DOHH2 (cell line): ENCODE data around the gene SLC2A4RG.

Experiments used
- CTCF ChIP-seq: fragments of 200-600 bp; sonication (generic); IDR thresholded peaks from one replicate; pipeline ENCODE4 v1.5.1; 2014; ENCODE audit warnings: antibody characterized with exemption, mild to moderate bottlenecking, low read depth, low read length; ENCODE audit not compliant: poor library complexity, severe bottlenecking
- EZH2phosphoT487 ChIP-seq: fragments of 200-600 bp; sonication (generic); IDR thresholded peaks from 2 replicates; pipeline ENCODE4 v1.6.1; 2017; ENCODE audit warnings: borderline replicate concordance, mild to moderate bottlenecking, antibody characterized with exemption, low read length, moderate library complexity, mixed read lengths

GRCh38 chr20:63735859-63736718 lies 3.5 kb upstream of the SLC2A4RG start, which contains the start of gene LIME1:
- no peak for TF ChIP-seq CTCF
- TF ChIP-seq EZH2phosphoT487, result no peak
